PC-3 (cell line): Measurements from ENCODE around the gene EXO1.

Experiments used
- CTCF ChIP-seq: fragments of 300-600 bp; sonication (generic); conservative IDR thresholded peaks from 2 replicates; pipeline ENCODE4 v1.5.1; 2017; ENCODE audit warnings: antibody characterized with exemption, low read depth, mild to moderate bottlenecking, low read length
- EZH2 ChIP-seq: fragments of 300-600 bp; sonication (generic); IDR thresholded peaks from one replicate; pipeline ENCODE4 v1.6.1; 2017; ENCODE audit warnings: antibody characterized with exemption, mild to moderate bottlenecking, low read length; ENCODE audit not compliant: unreplicated experiment
- EZH2phosphoT487 ChIP-seq: fragments of 300-600 bp; sonication (generic); IDR thresholded peaks from 2 replicates; pipeline ENCODE4 v1.6.1; 2018; ENCODE audit warnings: mild to moderate bottlenecking, antibody characterized with exemption, low read length, borderline replicate concordance

GRCh38 chr1:241917487-241917886 lies 69.5 kb downstream of the EXO1 start:
- TF ChIP-seq CTCF (no peak), EZH2phosphoT487 (no peak), EZH2 (no peak)
